Fibroblast of lung (primary cell): ENCODE measurements around the gene AGRN.
"Not testable (repeated sequence)": the region's sequence is repeated elsewhere in the genome, so short reads cannot be mapped to it uniquely, and the experiment has no call there.

ENCODE experiments used
- CTCF ChIP-seq, 2 donors: IDR thresholded peaks in 1 of 2; conservative IDR thresholded peaks in 1 of 2; 1 replicate in 1 of 2; 2 replicates in 1 of 2; pipeline ENCODE4 v1.5.1; 2011 to 2012; ENCODE audit warnings: low read length in 2 of 2, control low read depth in 1 of 2, inconsistent platforms in 1 of 2, low read depth in 1 of 2, mild to moderate bottlenecking in 1 of 2
- EZH2 ChIP-seq: IDR thresholded peaks from 2 replicates; pipeline ENCODE4 v1.5.1; 2012; ENCODE audit warnings: low read length, control low read depth, mild to moderate bottlenecking; ENCODE audit errors: missing control alignments

- not testable (repeated sequence) for TF ChIP-seq CTCF (conservative IDR thresholded peaks at IDR 0.05 in 1 of 2, IDR thresholded peaks at IDR 0.05 in 1 of 2; ENCODE audit: low read depth in 1 of 2, low read length in 2 of 2); EZH2
Observed at GRCh38 chr1:1065940-1066304, 46.0 kb downstream of the AGRN start.
